HUES48 (cell line): Measurements from ENCODE around the gene ENC1.

Experiments
- H3K27ac ChIP-seq: one replicate; pipeline ENCODE4 v1.7.0; 2013; ENCODE audit warnings: low read depth, low read length, inconsistent platforms
- H3K27me3 ChIP-seq: 2 replicates; pipeline ENCODE4 v1.6.1; 2013; ENCODE audit warnings: mild to moderate bottlenecking, low read length; ENCODE audit not compliant: control insufficient read depth, insufficient read depth
- H3K36me3 ChIP-seq: 2 replicates; pipeline ENCODE4 v1.6.1; 2013; ENCODE audit warnings: low read length; ENCODE audit not compliant: control insufficient read depth, insufficient read depth
- H3K4me1 ChIP-seq: 2 replicates; pipeline ENCODE4 v1.6.1; 2013; ENCODE audit warnings: mild to moderate bottlenecking, low read length; ENCODE audit not compliant: control insufficient read depth, insufficient read depth
- H3K4me3 ChIP-seq: 2 replicates; pipeline ENCODE4 v1.5.1; 2013; ENCODE audit warnings: mild to moderate bottlenecking, low read depth, low read length
- H3K9ac ChIP-seq: 2 replicates; pipeline ENCODE4 v1.6.1; 2013; ENCODE audit warnings: mild to moderate bottlenecking, low read depth, low read length, moderate library complexity
- H3K9me3 ChIP-seq: 2 replicates; pipeline ENCODE4 v1.6.1; 2013; ENCODE audit warnings: low read length; ENCODE audit not compliant: control insufficient read depth, insufficient read depth

The ENC1 gene

DNA sequence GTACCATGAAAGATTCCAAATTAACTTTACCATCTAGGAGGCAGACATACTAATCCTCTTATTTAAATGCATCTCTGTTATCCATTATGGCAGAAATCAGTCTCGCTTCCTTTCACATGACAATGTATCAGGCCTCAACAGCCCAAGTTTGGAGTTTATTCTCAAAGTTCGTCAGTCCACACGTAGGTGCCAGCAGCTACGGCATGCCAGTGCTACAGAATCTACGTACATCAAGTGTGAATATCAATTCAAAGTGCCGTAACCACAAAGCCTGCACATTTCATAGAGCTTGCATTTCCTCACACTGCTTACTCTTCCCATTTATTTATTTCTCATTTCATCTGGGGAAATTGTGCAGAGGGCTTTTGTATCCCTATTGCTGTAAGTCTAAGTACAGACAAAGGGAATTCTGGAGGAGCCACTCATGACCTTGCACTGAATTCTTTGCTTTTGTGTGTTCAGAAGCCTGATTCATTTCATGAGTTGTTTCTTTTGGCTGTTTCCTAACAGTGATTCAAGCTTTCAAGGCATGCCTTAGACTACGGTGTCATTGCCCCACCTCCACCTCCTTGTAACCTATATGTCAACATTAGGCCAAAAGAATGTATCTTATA is 10.0 kb downstream of the ENC1 start:
- H3K27ac ChIP-seq: peak overlapping the region; percentile 69
- H3K9ac ChIP-seq: 0 out of 2 replicates have a peak overlapping the region, but pooled peaks have one; percentile 10
- peaks cover 43% of the 10 kb centered on the region for H3K4me1 ChIP-seq
- peaks cover 4% of the 10 kb centered on the region; the same call in 1 of the 2 replicates for H3K27me3 ChIP-seq
- H3K36me3 ChIP-seq: peaks cover 4% of the 10 kb centered on the region
- H3K4me3 ChIP-seq: no peak overlapping the region
- no peaks in the 10 kb centered on the region for H3K9me3 ChIP-seq

DNA sequence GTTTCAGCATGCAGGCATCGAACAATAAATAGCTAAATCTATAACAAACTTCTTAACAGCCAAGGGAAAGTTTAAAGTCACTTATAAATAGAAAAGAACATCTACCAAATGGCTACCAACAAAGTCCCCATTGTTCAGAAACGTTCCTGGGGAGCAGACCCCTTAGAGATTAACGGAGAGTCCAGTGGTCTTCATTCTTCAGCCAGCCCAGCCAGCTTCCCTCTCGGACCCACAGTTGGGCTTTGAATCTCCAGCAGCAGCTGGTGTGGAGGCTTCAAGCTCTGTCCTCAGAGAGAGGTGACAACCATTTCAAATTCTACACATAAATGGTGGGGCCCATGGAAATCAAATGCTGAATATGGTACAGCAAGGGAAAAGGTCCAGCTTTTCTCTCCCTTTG is 11.2 kb downstream of the ENC1 start:
- Histone ChIP-seq H3K27ac (no peak overlapping the region), H3K36me3 (no peaks in the 10 kb centered on the region), H3K9me3 (no peaks in the 10 kb centered on the region), H3K4me3 (no peak overlapping the region), H3K4me1 (peaks cover 43% of the 10 kb centered on the region), H3K9ac (no peak overlapping the region), H3K27me3 (peaks cover 4% of the 10 kb centered on the region; the same call in 1 of the 2 replicates)

DNA sequence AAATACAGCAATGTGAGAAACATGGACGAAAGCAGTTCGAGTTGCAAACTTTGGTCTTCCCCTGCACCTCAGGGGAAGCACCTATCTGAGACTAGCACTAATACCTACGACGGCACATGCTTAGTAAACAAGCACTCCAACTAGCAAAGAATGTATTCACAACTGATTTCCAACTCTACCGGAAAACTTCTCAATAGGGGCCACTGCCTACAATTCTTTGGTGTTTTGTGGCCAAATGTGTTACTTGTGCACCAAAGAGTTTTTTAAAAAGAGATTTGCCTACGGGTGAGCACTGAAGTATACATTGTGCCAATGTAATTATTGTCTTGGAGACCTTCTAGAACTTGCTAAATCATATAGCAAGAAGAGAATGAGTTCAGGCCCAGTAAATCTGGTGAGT is 12.2 kb downstream of the ENC1 start:
- Histone ChIP-seq H3K27me3 (peaks cover 4% of the 10 kb centered on the region; the same call in 1 of the 2 replicates), H3K36me3 (no peaks in the 10 kb centered on the region), H3K9ac (no peak overlapping the region), H3K9me3 (no peaks in the 10 kb centered on the region), H3K27ac (peak overlapping the region; percentile 53), H3K4me3 (no peak overlapping the region), H3K4me1 (peaks cover 43% of the 10 kb centered on the region)

DNA sequence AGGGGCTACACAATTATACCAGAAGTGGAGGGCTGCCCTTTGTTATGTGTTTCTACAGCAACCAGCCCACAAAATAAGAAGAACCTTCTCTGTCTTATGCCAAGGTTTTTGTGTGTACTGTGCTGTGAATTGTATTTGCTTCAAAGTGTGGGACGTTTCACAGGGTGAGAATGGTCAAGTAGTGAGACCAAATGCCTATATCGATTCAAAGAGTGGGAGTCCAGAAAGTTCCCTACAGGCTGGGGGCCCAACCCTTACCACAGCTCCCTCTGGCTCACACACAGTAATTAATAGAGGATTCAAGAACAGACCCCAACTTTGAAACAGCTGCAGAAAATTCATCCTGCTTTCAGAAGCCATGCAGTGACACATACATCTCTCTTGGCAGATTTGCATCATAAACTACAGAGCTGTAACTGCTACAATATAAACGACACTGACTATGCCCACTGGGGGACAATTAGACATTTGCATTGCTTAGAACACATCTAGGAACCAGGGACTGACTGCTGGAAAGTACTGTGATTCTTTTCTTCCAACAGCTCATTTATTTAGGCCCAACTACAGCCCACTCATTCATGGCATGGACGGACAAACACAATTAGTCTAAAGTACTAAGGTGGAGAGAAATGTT is 12.8 kb downstream of the ENC1 start:
- H3K4me3 ChIP-seq: no peak overlapping the region
- H3K27me3 ChIP-seq: peaks cover 4% of the 10 kb centered on the region; the same call in 1 of the 2 replicates
- no peak overlapping the region for H3K9ac ChIP-seq
- H3K27ac ChIP-seq: peak overlapping the region; percentile 1
- no peaks in the 10 kb centered on the region for H3K9me3 ChIP-seq
- H3K36me3 ChIP-seq: no peaks in the 10 kb centered on the region
- peaks cover 43% of the 10 kb centered on the region for H3K4me1 ChIP-seq

GRCh38 chr5:74626386-74627222 is 13.9 kb downstream of the ENC1 start:
- H3K27ac ChIP-seq: peak overlapping the region; percentile 38
- H3K9me3 ChIP-seq: no peaks in the 10 kb centered on the region
- peaks cover 46% of the 10 kb centered on the region for H3K4me1 ChIP-seq
- no peak overlapping the region for H3K9ac ChIP-seq
- no peaks in the 10 kb centered on the region for H3K36me3 ChIP-seq
- H3K27me3 ChIP-seq: peaks cover 4% of the 10 kb centered on the region; the same call in 1 of the 2 replicates
- H3K4me3 ChIP-seq: no peak overlapping the region

DNA sequence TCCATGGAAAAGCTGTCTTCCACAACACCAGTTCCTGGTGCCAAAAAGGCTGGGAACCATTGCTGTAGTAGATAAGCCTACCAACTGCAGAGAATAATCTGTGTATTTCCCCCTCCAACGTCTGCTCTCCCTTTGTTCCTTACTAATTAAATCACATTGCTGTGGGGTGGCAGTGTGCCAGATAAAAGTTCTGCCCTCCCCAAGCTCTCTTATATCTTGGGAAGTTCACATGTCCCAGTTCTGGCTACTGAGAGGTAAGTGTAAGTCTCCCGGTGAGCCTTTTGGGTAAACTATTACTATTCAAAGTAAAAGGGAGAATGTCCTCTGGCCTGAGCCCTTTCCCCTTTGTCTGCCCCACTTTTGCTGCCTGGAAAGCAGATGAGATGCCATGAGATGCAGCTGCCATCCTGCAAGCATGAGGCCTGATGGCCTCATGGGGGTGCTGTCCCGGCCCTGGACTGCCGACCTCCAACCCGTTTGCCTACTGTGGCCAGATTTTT is 14.7 kb downstream of the ENC1 start:
- peak overlapping the region; percentile 38 for H3K27ac ChIP-seq
- H3K4me1 ChIP-seq: peaks cover 44% of the 10 kb centered on the region
- no peaks in the 10 kb centered on the region for H3K36me3 ChIP-seq

DNA sequence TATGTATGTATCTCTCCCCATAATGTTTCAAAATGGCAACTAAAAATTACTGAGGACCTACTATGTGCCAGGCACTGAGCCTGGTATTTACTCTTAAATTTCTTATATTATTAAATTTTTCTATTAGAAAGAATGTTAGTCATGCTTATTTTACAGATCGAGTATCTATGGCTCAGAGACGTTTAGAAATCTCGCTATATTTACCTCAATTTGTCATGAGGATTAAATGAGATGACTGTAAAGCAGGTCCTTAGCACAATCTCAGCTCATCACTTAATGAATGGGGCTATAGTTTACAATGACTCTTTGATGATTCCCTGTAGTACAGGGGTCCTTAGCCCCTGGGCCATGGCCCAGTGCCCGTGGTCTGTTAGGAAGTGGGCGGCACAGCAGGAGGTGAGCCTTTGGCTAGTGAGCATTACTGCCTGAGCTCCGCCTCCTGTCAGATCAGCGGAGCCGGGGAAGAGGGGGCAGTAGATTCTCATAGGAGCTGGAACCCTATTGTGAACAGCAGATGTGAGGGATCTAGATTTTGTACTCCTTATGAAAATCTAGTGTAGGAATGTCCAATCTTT is 15.5 kb downstream of the ENC1 start:
- H3K27ac ChIP-seq: peak overlapping the region; percentile 38
- H3K4me1 ChIP-seq: peaks cover 37% of the 10 kb centered on the region
- H3K4me3 ChIP-seq: no peak overlapping the region
- no peaks in the 10 kb centered on the region for H3K27me3 ChIP-seq
- no peaks in the 10 kb centered on the region for H3K9me3 ChIP-seq
- no peaks in the 10 kb centered on the region for H3K36me3 ChIP-seq
- H3K9ac ChIP-seq: no peak overlapping the region

More for the DNA sequence above, 14.7 kb downstream of the ENC1 start:
- Histone ChIP-seq H3K27me3 (peaks cover 4% of the 10 kb centered on the region; the same call in 1 of the 2 replicates), H3K4me3 (no peak overlapping the region), H3K9ac (no peak overlapping the region), H3K9me3 (no peaks in the 10 kb centered on the region)

DNA sequence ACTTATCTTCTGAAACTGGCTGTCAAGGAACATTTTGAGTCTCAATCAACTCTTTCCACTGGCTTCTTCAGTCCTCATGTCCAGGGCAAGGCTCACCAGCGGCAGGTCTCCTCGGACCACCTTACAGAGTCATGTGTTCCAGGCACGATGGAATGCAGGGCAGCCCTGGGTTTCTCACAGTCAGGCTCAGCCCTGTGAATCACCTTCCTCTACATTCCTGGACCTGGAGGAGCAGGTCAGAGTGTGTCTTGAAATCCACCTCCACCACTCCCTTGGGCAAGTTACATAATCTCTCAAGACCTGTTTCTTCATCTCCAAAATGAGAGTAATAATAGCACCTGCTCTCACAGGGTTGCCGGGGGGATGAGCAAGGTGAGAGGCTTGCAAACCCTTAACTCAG is 16.0 kb downstream of the ENC1 start:
- Histone ChIP-seq H3K4me3 (no peak overlapping the region), H3K9me3 (no peaks in the 10 kb centered on the region), H3K27me3 (no peaks in the 10 kb centered on the region), H3K4me1 (peaks cover 32% of the 10 kb centered on the region), H3K36me3 (no peaks in the 10 kb centered on the region), H3K9ac (no peak overlapping the region), H3K27ac (no peak overlapping the region)

DNA sequence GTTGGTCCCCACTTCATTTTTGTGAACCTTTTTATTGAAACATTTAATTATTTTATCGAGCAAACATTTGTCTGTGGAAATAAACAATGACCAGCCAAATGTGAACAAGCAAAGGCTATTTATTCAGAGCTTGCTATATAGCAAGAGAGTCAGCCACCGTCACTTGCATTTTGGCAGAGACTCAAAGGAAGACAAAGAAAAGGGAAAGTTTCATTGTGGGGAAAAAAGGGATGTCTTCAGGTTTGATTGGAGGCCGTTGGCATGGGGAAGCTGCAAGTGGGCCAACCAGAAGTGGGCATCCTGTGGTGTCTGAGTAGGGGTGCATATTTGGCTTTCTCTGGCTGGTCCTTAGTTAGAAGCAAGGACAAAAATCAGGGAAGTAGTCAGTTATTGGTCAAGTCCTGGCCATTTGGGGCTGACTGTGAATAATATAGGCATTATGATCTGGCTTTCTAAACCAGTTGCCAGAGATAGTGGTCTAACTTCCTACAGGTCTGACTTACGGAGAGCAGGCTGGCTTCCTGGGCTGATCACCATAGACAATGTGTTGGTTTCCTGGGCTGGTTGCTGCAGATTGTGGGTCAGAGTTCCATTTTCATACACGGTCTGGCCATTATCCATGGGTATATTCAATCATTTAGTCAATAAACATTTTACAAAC is 16.6 kb downstream of the ENC1 start:
- Histone ChIP-seq H3K4me3 (no peak overlapping the region), H3K9me3 (no peaks in the 10 kb centered on the region), H3K27me3 (no peaks in the 10 kb centered on the region), H3K36me3 (no peaks in the 10 kb centered on the region), H3K9ac (no peak overlapping the region), H3K4me1 (peaks cover 27% of the 10 kb centered on the region), H3K27ac (no peak overlapping the region)

DNA sequence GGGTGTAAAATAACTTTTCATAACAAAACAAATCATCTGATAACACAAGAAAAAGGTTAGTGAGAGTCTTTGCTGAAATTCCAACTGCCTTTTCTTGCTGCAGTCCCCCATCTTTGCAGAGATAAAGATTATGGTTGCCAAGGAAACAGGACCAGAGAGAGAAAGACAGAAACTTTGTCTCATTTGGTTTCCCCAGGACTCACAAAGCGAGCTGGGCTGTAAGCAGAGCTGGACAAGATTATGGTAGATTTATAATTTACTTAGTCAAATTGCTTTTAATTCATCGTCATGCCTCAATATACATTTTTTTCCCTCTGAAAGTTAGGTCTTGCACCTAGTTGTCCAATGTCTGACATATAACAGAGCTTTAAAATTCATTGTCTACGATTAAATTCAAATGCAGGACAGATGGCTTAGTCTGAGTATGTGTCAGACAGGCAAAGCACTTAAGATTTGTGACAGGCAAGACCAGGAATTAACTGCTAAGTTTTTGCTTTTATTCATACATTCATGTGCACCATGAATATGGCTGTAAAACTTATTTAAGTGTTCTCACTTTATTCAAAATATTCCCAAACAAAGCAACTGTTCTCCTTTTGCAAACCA is 17.4 kb downstream of the ENC1 start:
- H3K9me3 ChIP-seq: no peaks in the 10 kb centered on the region
- H3K9ac ChIP-seq: no peak overlapping the region
- H3K27ac ChIP-seq: no peak overlapping the region
- H3K27me3 ChIP-seq: no peaks in the 10 kb centered on the region
- H3K36me3 ChIP-seq: no peaks in the 10 kb centered on the region
- H3K4me3 ChIP-seq: no peak overlapping the region
- peaks cover 22% of the 10 kb centered on the region for H3K4me1 ChIP-seq
